DND-41 (cell line): Measurements from ENCODE around the gene MRPL55.

Experiments used
- ATAC-seq: fragments of 200-7000 bp; cut with Tn5 transposase; 3 replicates; pipeline ENCODE4 v1.9.1; 2021; ENCODE audit warnings: low read depth; ENCODE audit not compliant: insufficient read depth
- DNase-seq: peaks from one replicate; pipeline ENCODE4 v3.0.0-alpha.2; 2020
- H2AFZ ChIP-seq: 2 replicates; pipeline ENCODE4 v1.6.0; 2012; ENCODE audit warnings: low read depth, low read length
- H3K27ac ChIP-seq: 2 replicates; pipeline ENCODE4 v1.5.1; 2012; ENCODE audit warnings: low read length, inconsistent platforms
- H3K27me3 ChIP-seq: fragments of 200-600 bp; sonication (generic); 2 replicates; pipeline ENCODE4 v1.6.0; 2012; ENCODE audit warnings: low read length, mild to moderate bottlenecking, inconsistent platforms; ENCODE audit not compliant: insufficient read depth, poor library complexity
- H3K36me3 ChIP-seq: 2 replicates; pipeline ENCODE4 v1.5.1; 2012; ENCODE audit warnings: low read length, inconsistent platforms; ENCODE audit not compliant: insufficient read depth
- H3K4me1 ChIP-seq: 2 replicates; pipeline ENCODE4 v1.5.1; 2012; ENCODE audit warnings: mild to moderate bottlenecking, low read length; ENCODE audit not compliant: insufficient read depth
- H3K4me2 ChIP-seq: 2 replicates; pipeline ENCODE4 v1.6.0; 2012; ENCODE audit warnings: mild to moderate bottlenecking, moderate library complexity, low read length, inconsistent platforms; ENCODE audit not compliant: insufficient read depth
- H3K4me3 ChIP-seq, 2 experiments: fragments of 200-600 bp in 1 of 2; shearing (Covaris generic) in 1 of 2; 2 replicates each; pipeline ENCODE4 v1.5.1; 2012 to 2016; ENCODE audit warnings: inconsistent platforms in 2 of 2, low read length in 2 of 2, mild to moderate bottlenecking in 2 of 2, low read depth in 1 of 2, moderate library complexity in 1 of 2
- H3K79me2 ChIP-seq: 2 replicates; pipeline ENCODE4 v1.6.0; 2012; ENCODE audit warnings: low read length, inconsistent platforms; ENCODE audit not compliant: insufficient read depth
- H3K9ac ChIP-seq: 2 replicates; pipeline ENCODE4 v1.6.0; 2012; ENCODE audit warnings: low read depth, mild to moderate bottlenecking, inconsistent platforms, low read length, moderate library complexity
- H3K9me3 ChIP-seq: 2 replicates; pipeline ENCODE4 v1.5.1; 2012; ENCODE audit warnings: low read length, moderate library complexity, mild to moderate bottlenecking, inconsistent platforms; ENCODE audit not compliant: insufficient read depth, severe bottlenecking
- H4K20me1 ChIP-seq: 2 replicates; pipeline ENCODE4 v1.6.0; 2012; ENCODE audit warnings: low read length; ENCODE audit not compliant: insufficient read depth
- CTCF ChIP-seq: IDR thresholded peaks from 2 replicates; pipeline ENCODE4 v1.5.1; 2012; ENCODE audit warnings: borderline replicate concordance, low read length, moderate library complexity, mild to moderate bottlenecking; ENCODE audit not compliant: poor library complexity, severe bottlenecking; ENCODE audit errors: extremely low read depth
- EZH2 ChIP-seq: IDR thresholded peaks from 3 replicates; pipeline ENCODE4 v1.6.1; 2012; ENCODE audit warnings: borderline replicate concordance, low read depth, mild to moderate bottlenecking, moderate library complexity, low read length, inconsistent platforms; ENCODE audit not compliant: severe bottlenecking

The MRPL55 gene

GRCh38 chr1:228083871-228084278 is 25.2 kb downstream of the MRPL55 start:
- Histone ChIP-seq H3K9ac (peak overlapping the region; percentile 98), H3K79me2 (peaks cover 93% of the 10 kb centered on the region), H3K27me3 (no peaks in the 10 kb centered on the region), H3K36me3 (peaks cover 58% of the 10 kb centered on the region), H3K4me2 (peak overlapping the region; percentile 87), H3K9me3 (no peaks in the 10 kb centered on the region), H4K20me1 (peaks cover 77% of the 10 kb centered on the region), H2AFZ (no peak overlapping the region), H3K4me3 (peak overlapping the region; percentile 75 to 98; a peak in 3 of 4 replicates), H3K4me1 (peaks cover 53% of the 10 kb centered on the region), H3K27ac (peak overlapping the region; percentile 92)
- ATAC-seq = no peak
- TF ChIP-seq EZH2 (no peak), CTCF (no peak)
- DNase-seq = no peak

- Histone ChIP-seq H4K20me1 (peaks cover 74% of the 10 kb centered on the region), H3K36me3 (peaks cover 51% of the 10 kb centered on the region), H3K79me2 (peaks cover 86% of the 10 kb centered on the region), H3K4me1 (peaks cover 52% of the 10 kb centered on the region), H3K4me2 (peak overlapping the region; percentile 87), H3K9me3 (no peaks in the 10 kb centered on the region), H3K27ac (peak overlapping the region; percentile 92), H2AFZ (peak overlapping the region; percentile 71), H3K4me3 (peak overlapping the region; percentile 75 to 98), H3K27me3 (no peaks in the 10 kb centered on the region), H3K9ac (peak overlapping the region; percentile 98)
- no peak for TF ChIP-seq CTCF
- TF ChIP-seq EZH2 = no peak
- DNase-seq (peak; percentile 46), ATAC-seq (peak; percentile 18)
Observed at GRCh38 chr1:228082918-228083870, 25.9 kb downstream of the MRPL55 start.

- peaks cover 72% of the 10 kb centered on the region for H4K20me1 ChIP-seq
- peak within 1 kb of the TSS; percentile 98 for H3K9ac ChIP-seq
- H3K79me2 ChIP-seq = peaks cover 78% of the 10 kb centered on the region
- H3K4me1 ChIP-seq = peaks cover 52% of the 10 kb centered on the region
- H3K27me3 ChIP-seq = no peaks in the 10 kb centered on the region
- peak within 1 kb of the TSS; percentile 91 for H3K4me2 ChIP-seq
- peak within 1 kb of the TSS; percentile 77 to 98 for H3K4me3 ChIP-seq
- no peak for TF ChIP-seq EZH2
- peak; percentile 16 for TF ChIP-seq CTCF
- no peaks in the 10 kb centered on the region for H3K9me3 ChIP-seq
- DNase-seq (peak; percentile 93), ATAC-seq (peak; percentile 86)
- peak within 1 kb of the TSS; percentile 87 for H2AFZ ChIP-seq
- peak within 1 kb of the TSS; percentile 92 for H3K27ac ChIP-seq
- peaks cover 43% of the 10 kb centered on the region for H3K36me3 ChIP-seq
Observed at GRCh38 chr1:228082214-228082917, 26.7 kb downstream of the MRPL55 start, which contains the start of gene ARF1. ARF1 (plus strand) TSS chr1:228082708; CDS start chr1:228097115, 14,407 bp downstream.
